NB4 (cell line): ENCODE data around the gene C6orf132.
A peak's percentile ranks its signal among the peaks of the same experiment; 100 is the strongest.

ENCODE experiments used
- DNase-seq: peaks from one replicate; pipeline ENCODE4 v3.0.0; 2010; ENCODE audit warnings: low read depth
- H3K4me3 ChIP-seq: one replicate; pipeline ENCODE4 v1.5.1; 2011; ENCODE audit warnings: mild to moderate bottlenecking, low read depth, low read length, moderate library complexity
- MYC ChIP-seq: IDR thresholded peaks from 2 replicates; pipeline ENCODE4 v1.6.1; 2011; ENCODE audit warnings: low read depth, low read length
- POLR2A ChIP-seq: IDR thresholded peaks from 2 replicates; pipeline ENCODE4 v1.6.1; 2011; ENCODE audit warnings: mild to moderate bottlenecking; ENCODE audit not compliant: insufficient read length; ENCODE audit errors: extremely low read depth
- TF ChIP-seq, protein P1 (sequence below): IDR thresholded peaks from one replicate; pipeline ENCODE4 v1.5.1; 2012; ENCODE audit warnings: low read depth, low read length
- TF ChIP-seq, protein P2 (sequence below): IDR thresholded peaks from 2 replicates; pipeline ENCODE4 v1.6.1; 2011; ENCODE audit warnings: low read depth, low read length

C6orf132 gene

DNA sequence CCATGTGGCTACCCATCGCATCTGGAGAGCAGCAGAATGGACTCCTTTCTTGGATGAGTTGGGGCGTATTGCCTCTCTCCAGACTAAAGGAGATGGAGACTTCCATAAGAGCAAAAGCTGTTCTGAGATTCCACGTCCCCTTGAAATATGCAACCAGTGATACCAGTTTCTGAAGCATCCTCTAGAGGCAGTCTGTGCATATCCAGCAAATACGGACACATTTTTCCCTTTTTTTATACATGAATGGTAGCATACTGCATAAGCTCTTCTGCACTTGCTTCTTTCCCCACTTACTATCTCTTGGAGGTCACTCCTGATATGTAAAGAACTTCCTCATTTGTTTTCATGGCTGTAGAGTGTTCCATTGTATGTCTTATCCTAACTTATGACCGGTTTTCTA lies 57.5 kb downstream of the C6orf132 start:
- DNase-seq: no peak
- TF ChIP-seq MYC: no peak
- TF ChIP-seq POLR2A: no peak
- TF ChIP-seq, protein P1, sequence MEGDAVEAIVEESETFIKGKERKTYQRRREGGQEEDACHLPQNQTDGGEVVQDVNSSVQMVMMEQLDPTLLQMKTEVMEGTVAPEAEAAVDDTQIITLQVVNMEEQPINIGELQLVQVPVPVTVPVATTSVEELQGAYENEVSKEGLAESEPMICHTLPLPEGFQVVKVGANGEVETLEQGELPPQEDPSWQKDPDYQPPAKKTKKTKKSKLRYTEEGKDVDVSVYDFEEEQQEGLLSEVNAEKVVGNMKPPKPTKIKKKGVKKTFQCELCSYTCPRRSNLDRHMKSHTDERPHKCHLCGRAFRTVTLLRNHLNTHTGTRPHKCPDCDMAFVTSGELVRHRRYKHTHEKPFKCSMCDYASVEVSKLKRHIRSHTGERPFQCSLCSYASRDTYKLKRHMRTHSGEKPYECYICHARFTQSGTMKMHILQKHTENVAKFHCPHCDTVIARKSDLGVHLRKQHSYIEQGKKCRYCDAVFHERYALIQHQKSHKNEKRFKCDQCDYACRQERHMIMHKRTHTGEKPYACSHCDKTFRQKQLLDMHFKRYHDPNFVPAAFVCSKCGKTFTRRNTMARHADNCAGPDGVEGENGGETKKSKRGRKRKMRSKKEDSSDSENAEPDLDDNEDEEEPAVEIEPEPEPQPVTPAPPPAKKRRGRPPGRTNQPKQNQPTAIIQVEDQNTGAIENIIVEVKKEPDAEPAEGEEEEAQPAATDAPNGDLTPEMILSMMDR: no peak
- TF ChIP-seq, protein P2, sequence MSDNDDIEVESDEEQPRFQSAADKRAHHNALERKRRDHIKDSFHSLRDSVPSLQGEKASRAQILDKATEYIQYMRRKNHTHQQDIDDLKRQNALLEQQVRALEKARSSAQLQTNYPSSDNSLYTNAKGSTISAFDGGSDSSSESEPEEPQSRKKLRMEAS: no peak
- no peak overlapping the region for H3K4me3 ChIP-seq

DNA sequence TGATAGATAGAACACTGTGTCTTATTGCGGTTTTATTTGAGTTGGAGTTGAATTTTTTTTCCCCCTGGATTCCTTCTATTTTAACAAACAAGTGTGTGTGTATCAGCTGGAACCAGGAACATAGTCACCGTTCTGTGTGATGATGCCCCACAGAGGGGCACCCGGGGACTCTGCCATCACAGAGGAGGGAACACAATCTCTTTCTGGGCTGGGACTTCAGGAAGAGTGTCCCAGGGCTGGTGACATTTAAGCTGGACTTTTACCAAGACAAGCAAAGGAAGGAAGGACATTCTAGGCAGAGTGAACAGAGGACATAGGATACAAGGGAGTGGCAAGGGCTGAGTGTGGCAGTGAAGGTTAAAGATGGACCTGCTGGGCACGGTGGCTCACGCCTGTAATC lies 58.9 kb downstream of the C6orf132 start:
- no peak for DNase-seq
- TF ChIP-seq, protein P2: no peak
- TF ChIP-seq POLR2A (no peak), MYC (no peak)
- TF ChIP-seq, protein P1: no peak
- H3K4me3 ChIP-seq: no peak overlapping the region

DNA sequence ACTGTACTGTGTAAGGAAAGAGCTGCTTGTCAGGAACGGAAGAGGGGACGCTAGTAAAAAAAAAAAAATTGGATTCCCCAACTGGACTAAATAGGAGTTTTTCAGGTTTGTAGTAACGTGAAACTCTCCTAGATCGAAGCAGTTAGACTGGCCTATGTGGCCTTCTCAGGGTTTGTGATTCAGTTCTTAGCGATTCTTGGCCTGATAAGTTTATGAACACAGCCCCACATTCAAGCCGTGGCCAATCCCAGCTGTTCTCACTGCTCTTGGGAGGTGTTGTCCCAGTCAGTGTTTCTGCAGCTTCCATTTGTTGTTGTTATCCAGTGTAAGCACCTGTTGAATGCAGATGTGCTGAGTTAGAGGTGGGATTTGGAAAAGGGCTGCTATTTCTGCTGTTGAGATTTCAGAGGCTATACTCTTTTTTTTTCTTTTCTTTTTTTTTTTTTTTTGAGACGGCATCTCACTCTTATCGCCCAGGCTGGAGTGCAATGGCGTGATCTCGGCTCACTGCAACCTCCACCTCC lies 62.4 kb downstream of the C6orf132 start:
- H3K4me3 ChIP-seq: no peak overlapping the region
- no peak for DNase-seq
- TF ChIP-seq, protein P2: no peak
- TF ChIP-seq, protein P1: no peak

DNA sequence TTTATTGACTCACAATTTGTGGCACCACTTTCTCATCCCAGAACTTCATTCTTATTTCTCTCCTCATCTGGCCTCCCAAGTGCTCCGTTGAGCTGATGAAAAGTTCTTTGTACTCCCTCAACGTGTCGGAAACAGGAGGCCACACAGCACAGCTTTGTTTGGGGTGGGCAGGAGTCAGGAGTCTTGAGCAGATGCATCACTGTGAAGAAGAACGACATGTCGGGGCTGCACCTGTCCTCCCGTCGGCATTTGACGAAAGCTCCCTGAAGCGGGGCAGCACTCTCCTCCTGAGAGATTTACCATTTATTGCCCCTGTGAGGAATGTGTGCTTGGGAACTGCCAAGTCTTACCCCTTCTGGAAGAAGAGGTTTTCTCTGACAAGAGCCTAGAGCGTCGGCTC lies 64.0 kb downstream of the C6orf132 start:
- no peak for DNase-seq
- TF ChIP-seq MYC (no peak), POLR2A (no peak)
- TF ChIP-seq, protein P2: no peak
- TF ChIP-seq, protein P1: no peak
- H3K4me3 ChIP-seq: no peak overlapping the region

DNA sequence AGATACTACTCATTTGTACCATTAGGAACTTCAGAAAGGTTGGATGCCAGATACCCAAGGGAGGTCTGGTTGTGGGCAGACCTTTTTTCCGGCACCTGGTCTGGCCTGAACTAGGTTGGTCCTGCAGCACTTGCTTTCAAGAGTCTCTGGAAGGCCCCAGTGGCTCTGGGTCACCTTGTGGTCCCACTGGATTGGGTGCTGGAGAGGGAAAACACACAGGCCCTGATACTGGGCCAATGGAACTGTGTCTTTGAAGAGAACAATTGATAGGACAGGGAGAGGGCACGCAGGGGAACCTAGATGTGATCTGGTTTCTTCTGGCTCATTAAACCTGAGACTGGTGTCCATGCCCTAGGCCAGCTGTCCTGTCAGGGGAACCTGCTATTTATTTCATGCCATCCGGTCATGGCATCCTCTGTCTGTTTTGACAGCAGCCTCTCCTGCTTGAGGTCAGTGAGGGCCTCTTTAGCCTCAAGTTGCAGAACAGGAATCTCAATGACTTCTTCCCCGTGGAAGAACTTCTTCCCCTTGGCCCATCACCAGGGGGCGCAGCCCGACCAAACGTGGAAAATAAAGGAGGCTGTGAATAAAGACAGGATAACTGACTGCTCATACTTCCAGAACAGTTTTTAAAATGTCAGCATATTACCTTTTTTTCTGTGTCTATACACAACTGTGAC lies 67.1 kb downstream of the C6orf132 start:
- TF ChIP-seq, protein P2: no peak
- TF ChIP-seq MYC (0 out of 2 replicates have a peak, but pooled peaks have one; percentile 14), POLR2A (no peak)
- TF ChIP-seq, protein P1: peak; percentile 94
- DNase-seq: peak; percentile 74
- no peak overlapping the region for H3K4me3 ChIP-seq

DNA sequence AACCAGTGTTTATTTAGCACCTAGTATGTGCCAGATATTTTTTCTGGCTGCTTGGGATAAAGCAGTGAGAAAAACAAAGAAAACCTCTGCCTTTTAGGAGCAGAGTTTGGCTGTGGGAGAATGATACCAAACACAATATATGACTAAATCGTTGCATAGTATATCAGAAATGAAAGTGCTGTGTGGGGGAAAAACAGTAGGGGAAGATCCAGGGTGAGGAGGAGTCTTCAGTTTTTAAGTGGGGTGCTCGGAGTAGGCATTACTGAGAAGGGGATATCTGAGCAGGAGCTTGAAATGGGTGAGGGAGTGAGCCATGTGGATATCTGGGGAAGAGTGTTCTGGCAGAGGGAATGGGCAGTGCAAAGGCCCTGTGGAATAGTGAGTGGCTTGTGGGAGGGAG lies 69.1 kb downstream of the C6orf132 start:
- TF ChIP-seq, protein P2: no peak
- TF ChIP-seq POLR2A: no peak
- no peak for TF ChIP-seq MYC
- TF ChIP-seq, protein P1: no peak
- DNase-seq: no peak
- H3K4me3 ChIP-seq: no peak overlapping the region
